Lower leg skin (tissue), 3 donors: Measurements from ENCODE around the gene MSL3.

Experiments
- CTCF ChIP-seq, 3 donors: fragments of 450-650 bp; IDR thresholded peaks; one replicate each; pipeline ENCODE4 v1.5.1; 2016; ENCODE audit warnings: antibody characterized with exemption in 3 of 3, mild to moderate bottlenecking in 3 of 3, moderate library complexity in 2 of 3
- POLR2A ChIP-seq, 2 donors: fragments of 450-650 bp; IDR thresholded peaks; one replicate each; pipeline ENCODE4 v1.6.1; 2016 to 2017; ENCODE audit warnings: antibody characterized with exemption in 2 of 2, mild to moderate bottlenecking in 1 of 2, moderate library complexity in 1 of 2

- TF ChIP-seq CTCF (IDR thresholded peaks at IDR 0.05) (no peak), POLR2A (IDR thresholded peaks at IDR 0.05) (no peak)
These were observed 29.5 kb downstream of the MSL3 start for GRCh38 chrX:11787564-11787963.
